ENCODE measurements around the gene CENPP. TPM values are rescaled to one million over a fixed set of nuclear protein-coding genes. Genes with fewer than 3 reads are reported as not detected.

The CENPP gene
- total RNA-seq, 1 donor from 2014 or later, result 1.3 TPM

DNA sequence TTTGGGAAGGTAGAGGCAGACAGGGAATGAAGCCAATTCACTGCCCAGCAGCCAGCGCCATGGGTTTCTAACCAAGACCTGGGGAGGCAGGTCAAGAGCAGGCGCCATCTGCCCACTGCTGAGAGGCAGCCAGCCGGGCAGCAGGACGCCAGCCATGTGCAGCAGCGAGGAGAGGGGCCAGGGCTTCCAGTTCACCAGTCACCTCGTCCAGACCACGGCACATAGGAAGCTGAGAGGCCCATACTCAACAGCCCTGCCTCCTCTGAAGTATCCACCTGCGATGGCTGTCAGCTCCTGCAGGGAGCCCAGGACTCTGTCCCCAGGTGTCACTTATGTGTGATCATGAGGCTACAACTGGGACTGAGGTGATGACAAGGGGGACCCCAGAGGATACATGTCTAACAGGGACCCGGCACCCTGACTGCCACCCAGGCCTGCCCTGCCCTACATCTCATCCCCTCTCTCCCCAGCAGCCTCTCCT is 314.1 kb downstream of the CENPP start:
- DNase-seq (ENCODE audit: low read depth) (no peak), FAIRE-seq (no peak)
- peaks cover 49% of the 10 kb centered on the region for H3K36me3 ChIP-seq (ENCODE audit: control insufficient read depth, insufficient read depth, low read length)
- TF ChIP-seq, protein P1, sequence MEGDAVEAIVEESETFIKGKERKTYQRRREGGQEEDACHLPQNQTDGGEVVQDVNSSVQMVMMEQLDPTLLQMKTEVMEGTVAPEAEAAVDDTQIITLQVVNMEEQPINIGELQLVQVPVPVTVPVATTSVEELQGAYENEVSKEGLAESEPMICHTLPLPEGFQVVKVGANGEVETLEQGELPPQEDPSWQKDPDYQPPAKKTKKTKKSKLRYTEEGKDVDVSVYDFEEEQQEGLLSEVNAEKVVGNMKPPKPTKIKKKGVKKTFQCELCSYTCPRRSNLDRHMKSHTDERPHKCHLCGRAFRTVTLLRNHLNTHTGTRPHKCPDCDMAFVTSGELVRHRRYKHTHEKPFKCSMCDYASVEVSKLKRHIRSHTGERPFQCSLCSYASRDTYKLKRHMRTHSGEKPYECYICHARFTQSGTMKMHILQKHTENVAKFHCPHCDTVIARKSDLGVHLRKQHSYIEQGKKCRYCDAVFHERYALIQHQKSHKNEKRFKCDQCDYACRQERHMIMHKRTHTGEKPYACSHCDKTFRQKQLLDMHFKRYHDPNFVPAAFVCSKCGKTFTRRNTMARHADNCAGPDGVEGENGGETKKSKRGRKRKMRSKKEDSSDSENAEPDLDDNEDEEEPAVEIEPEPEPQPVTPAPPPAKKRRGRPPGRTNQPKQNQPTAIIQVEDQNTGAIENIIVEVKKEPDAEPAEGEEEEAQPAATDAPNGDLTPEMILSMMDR (IDR thresholded peaks at IDR 0.05; ENCODE audit: insufficient read depth, low read length, severe bottlenecking), result no peak
- H3K27me3 ChIP-seq (ENCODE audit: control insufficient read depth, insufficient read depth, low read length), result no peaks in the 10 kb centered on the region
- no peak overlapping the region for H3K4me3 ChIP-seq (ENCODE audit: low read depth, low read length)

DNA sequence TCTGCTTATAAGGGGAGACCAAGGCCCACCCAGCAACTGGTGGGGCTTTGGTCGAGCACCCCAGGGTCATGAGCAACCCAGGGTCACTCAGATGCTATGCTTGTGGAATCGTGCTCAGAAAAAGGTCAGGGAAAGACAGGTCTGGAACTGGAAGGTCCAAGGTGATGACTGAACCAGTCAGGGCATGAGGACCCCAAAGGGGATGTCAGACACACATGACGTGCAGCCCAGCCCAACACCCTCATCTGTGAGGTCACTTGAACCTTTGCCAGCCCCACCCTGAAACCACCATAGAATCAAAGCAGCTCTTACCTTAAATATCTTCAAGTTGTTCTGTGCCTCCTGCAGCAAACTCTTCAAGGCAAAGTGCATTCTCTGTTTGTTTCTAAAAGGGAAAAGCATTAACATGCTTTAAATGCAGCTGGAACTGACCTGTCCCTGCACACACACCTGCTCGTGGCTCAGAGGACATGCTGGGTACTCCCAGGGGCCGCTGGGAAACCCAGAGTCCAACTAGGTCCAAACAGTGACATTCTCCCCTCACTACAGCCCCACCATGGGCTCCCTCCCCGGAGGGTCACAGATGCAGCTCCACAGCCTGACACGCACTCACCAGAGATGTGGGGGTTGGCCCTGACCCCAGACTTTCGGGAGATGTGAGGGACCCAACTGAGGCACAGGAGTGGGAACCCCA is 314.8 kb downstream of the CENPP start:
- Histone ChIP-seq H3K36me3 (ENCODE audit: control insufficient read depth, insufficient read depth, low read length) (peaks cover 45% of the 10 kb centered on the region), H3K4me3 (ENCODE audit: low read depth, low read length) (no peak overlapping the region), H3K27me3 (ENCODE audit: control insufficient read depth, insufficient read depth, low read length) (no peaks in the 10 kb centered on the region)
- TF ChIP-seq, protein P1 (IDR thresholded peaks at IDR 0.05; ENCODE audit: insufficient read depth, low read length, severe bottlenecking), result no peak
- FAIRE-seq, result no peak
- DNase-seq (ENCODE audit: low read depth), result no peak

DNA sequence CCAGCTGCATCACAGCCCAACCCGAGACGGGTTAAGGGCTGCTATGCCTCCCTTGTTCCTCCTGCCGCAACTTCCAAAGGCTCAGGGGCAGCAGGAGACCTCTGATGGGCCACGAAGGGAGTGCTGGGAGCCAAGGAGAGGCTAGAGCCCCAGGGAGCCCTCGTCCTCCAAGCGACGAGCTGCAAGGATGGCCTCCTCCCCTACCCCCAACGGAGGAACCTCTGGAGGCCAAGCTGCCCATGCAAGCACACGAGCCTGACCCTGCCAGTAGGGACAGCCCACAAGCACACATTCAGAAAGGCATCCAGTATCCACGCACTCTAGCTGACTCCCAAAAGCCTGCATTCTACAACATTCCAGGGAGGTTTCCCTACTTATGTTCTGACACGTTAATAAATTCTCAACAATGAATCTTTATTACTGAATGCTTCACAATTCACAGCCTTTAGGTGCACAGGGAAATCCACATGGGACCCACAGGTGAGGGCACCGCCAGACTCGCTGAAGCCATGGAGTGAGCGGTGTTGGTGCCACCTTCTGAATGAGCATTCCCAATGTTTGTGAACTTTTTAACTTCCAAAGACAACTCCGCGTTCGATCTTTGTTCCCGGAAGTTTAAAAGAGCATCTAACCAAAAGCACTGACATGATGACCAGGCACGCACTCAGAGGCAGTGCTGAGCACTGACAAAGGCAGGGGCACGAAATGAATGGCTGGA is 315.5 kb downstream of the CENPP start:
- DNase-seq (ENCODE audit: low read depth) (no peak), FAIRE-seq (no peak)
- peaks cover 43% of the 10 kb centered on the region for H3K36me3 ChIP-seq (ENCODE audit: control insufficient read depth, insufficient read depth, low read length)
- no peak overlapping the region for H3K4me3 ChIP-seq (ENCODE audit: low read depth, low read length)
- H3K27me3 ChIP-seq (ENCODE audit: control insufficient read depth, insufficient read depth, low read length), result no peaks in the 10 kb centered on the region
- TF ChIP-seq, protein P1 (IDR thresholded peaks at IDR 0.05; ENCODE audit: insufficient read depth, low read length, severe bottlenecking), result no peak

DNA sequence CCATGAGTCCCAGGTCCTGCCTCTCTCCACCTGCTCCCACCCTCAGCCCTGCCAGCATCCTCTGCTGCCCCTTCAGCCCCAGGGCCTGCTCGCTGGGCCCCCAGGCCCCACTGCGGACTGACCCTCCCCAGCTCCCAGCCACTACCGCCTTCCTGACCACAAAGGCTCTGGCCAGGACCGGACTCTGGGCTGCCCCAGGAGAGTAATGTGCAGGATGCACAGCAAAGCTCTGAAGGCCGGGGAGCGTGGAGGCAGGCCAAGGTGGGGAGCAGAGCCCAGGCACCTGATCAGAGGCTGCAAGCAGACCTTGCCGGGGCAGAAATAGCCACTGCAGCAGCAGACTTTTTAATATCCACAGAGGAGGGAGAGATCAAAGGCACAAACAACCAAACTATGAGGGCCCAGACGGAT is 316.3 kb downstream of the CENPP start:
- Histone ChIP-seq H3K4me3 (ENCODE audit: low read depth, low read length) (no peak overlapping the region), H3K27me3 (ENCODE audit: control insufficient read depth, insufficient read depth, low read length) (no peaks in the 10 kb centered on the region), H3K36me3 (ENCODE audit: control insufficient read depth, insufficient read depth, low read length) (peaks cover 43% of the 10 kb centered on the region)
- DNase-seq (ENCODE audit: low read depth) (no peak), FAIRE-seq (no peak)
- TF ChIP-seq, protein P1 (IDR thresholded peaks at IDR 0.05; ENCODE audit: insufficient read depth, low read length, severe bottlenecking), result no peak

DNA sequence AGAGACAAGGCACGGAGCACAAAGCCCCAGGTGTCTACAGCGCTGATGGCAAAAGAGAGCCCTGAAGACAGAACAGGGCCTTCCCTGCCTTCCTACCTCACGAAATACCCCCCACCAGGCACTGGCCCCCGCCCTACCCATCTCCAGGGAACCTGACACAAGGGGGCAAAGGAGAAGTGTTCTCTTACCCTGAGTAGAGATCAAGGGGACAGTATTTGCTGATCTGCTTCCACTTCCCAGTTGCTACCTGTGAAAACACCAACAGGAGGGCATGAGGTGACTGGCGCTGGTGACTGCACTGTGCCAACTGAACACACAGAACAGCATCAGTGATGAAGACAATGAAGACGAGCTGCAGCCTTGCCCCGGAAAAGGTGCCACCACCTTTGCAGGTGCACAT is 316.8 kb downstream of the CENPP start:
- H3K4me3 ChIP-seq (ENCODE audit: low read depth, low read length), result no peak overlapping the region
- H3K27me3 ChIP-seq (ENCODE audit: control insufficient read depth, insufficient read depth, low read length), result no peaks in the 10 kb centered on the region
- peaks cover 45% of the 10 kb centered on the region for H3K36me3 ChIP-seq (ENCODE audit: control insufficient read depth, insufficient read depth, low read length)
- TF ChIP-seq, protein P1 (IDR thresholded peaks at IDR 0.05; ENCODE audit: insufficient read depth, low read length, severe bottlenecking), result no peak
- DNase-seq (ENCODE audit: low read depth) (no peak), FAIRE-seq (peak; percentile 7)

Data from bronchial epithelial cell (primary cell).